DOHH2 (cell line): ENCODE data around the gene RNU1-4.
"Not testable (repeated sequence)": the region's sequence is repeated elsewhere in the genome, so short reads cannot be mapped to it uniquely, and the experiment has no call there.

Experiments
- CTCF ChIP-seq: fragments of 200-600 bp; sonication (generic); IDR thresholded peaks from one replicate; pipeline ENCODE4 v1.5.1; 2014; ENCODE audit warnings: antibody characterized with exemption, mild to moderate bottlenecking, low read depth, low read length; ENCODE audit not compliant: poor library complexity, severe bottlenecking
- EZH2phosphoT487 ChIP-seq: fragments of 200-600 bp; sonication (generic); IDR thresholded peaks from 2 replicates; pipeline ENCODE4 v1.6.1; 2017; ENCODE audit warnings: borderline replicate concordance, mild to moderate bottlenecking, antibody characterized with exemption, low read length, moderate library complexity, mixed read lengths

DNA sequence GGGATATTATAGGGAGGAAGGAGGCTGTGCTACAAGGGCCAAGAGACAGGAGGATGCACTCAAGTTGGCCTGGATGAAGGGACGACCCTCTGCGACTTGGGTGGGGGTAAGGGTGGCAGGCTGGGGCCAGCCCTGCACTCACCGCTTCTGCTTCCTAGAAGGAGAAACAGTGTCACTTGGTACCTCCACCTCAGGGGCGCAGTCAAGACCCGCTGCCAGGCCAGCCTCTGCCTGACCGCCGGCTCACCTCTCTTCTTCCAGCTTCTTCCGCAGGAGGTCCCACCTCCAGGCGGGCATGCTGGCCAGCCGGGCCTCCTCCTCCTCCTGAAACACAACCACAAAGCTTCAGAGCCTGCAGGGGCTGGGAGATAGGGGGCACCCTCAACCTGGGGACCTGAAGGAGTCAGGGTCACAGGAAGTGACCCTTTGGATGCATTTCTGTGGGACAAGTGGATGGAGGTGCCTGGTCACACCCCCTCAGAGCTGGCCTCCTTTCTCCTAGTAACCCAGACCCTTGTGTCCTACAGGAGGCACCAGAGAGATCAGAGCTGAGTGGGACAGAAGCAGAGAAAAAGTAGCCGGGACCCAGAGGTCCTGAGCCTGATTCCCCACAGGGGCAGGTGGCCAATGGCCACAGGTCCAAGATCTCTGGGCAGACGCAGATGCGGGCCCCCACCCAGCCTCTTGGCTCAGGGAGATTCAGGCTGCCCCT is 49.2 kb upstream of the RNU1-4 start:
- not testable (repeated sequence) for TF ChIP-seq CTCF, EZH2phosphoT487
